ENCODE data around the gene FIBCD1. TPM values are rescaled to one million over a fixed set of nuclear protein-coding genes. Genes with fewer than 3 reads are reported as not detected.

Gene FIBCD1
- total and polyA plus RNA-seq, 9 of the 15 experiments (the other 6 are each of a cell fraction or from before 2014, with no cell fraction given), result 0.53 to 1.2 (median 0.95) TPM; not detected in 4

- DNase-seq (ENCODE audit: extremely low read depth in 1 of 4, low spot score in 3 of 4), result peak in 3 of 4 experiments; percentile 58 to 75 (median 64)
- Histone ChIP-seq H4K20me1 (replicated peaks; ENCODE audit: control insufficient read depth, insufficient read depth, low read length) (peaks cover 81% of the 10 kb centered on the region), H3K9ac (ENCODE audit: insufficient read depth in 1 of 2, low read depth in 2 of 2, low read length in 2 of 2) (peak overlapping the region in 1 of 2 experiments; percentile 1; a peak in 1 of 4 replicates), H2AFZ (ENCODE audit: low read depth, low read length) (no peak overlapping the region), H3K4me1 (replicated peaks in 1 of 2; ENCODE audit: control insufficient read depth in 2 of 2, insufficient read depth in 2 of 2, low read length in 2 of 2) (peaks cover 0 to 46% of the 10 kb centered on the region in 2 experiments; a peak in 3 of 5 replicates), H3K4me3 (no peak overlapping the region), H3K9me1 (ENCODE audit: control insufficient read depth, insufficient read depth, low read length) (peaks cover 10% of the 10 kb centered on the region), H3K36me3 (ENCODE audit: control insufficient read depth, insufficient read depth, low read length) (no peaks in the 10 kb centered on the region), H3K27me3 (ENCODE audit: control insufficient read depth in 2 of 2, insufficient read depth in 2 of 2, low read length in 2 of 2) (peaks cover 76 to 94% of the 10 kb centered on the region in 2 experiments), H3K79me2 (ENCODE audit: control insufficient read depth, insufficient read depth, low read length) (no peaks in the 10 kb centered on the region), H3K27ac (ENCODE audit: extremely low read depth, low read depth, low read length) (no peak overlapping the region), H3K4me2 (ENCODE audit: insufficient read depth, low read length) (no peak overlapping the region), H3K9me3 (replicated peaks; ENCODE audit: control insufficient read depth, insufficient read depth, low read depth, low read length) (no peaks in the 10 kb centered on the region)
- 5% methylated on average over 12 of the region's 12 CpGs for WGBS (ENCODE audit: insufficient coverage, low coverage, missing lambda C conversion rate)
- in situ Hi-C loops (cut with MboI), result no loop called here
- no peak for TF ChIP-seq ATF3 (IDR thresholded peaks at IDR 0.05)
- TF ChIP-seq ATF3 (CRISPR knock-in tag; conservative IDR thresholded peaks at IDR 0.05), result 0 out of 2 replicates have a peak, but pooled peaks have one; percentile 29
- TF ChIP-seq STAT6 (CRISPR knock-in tag; IDR thresholded peaks at IDR 0.05), result peak; percentile 57; the same call in 1 of the 2 replicates
- no peak for TF ChIP-seq HNRNPL (IDR thresholded peaks at IDR 0.05; ENCODE audit: low read depth, low read length)
- no peak for ATAC-seq
- FAIRE-seq, result peak; percentile 57
- ChIA-PET CTCF (ENCODE audit: low intra/inter-chr PET ratio) (interaction anchor here (0.6 to 1.3 kb wide), 2 partner anchors 166 to 1663 kb away, joined by 3 read pairs; no protein-coding TSS in a partner anchor), POLR2A (interaction anchor here (0.5 to 26.8 kb wide), 17 partner anchors 9 to 583 kb away, joined by 3 to 582 read pairs (median 4); partner anchors contain the start of genes NUP214 and QRFP)
- intact Hi-C loops (cut with micrococcal nuclease), result no loop called here
- no TSS peak for BruUV-seq (replicated peaks)
Measured at GRCh38 chr9:130936285-130937117, 2.5 kb downstream of the FIBCD1 start.

Data from K562 (cell line).